HL-60 (cell line): ENCODE measurements around the gene TOX2.

Experiments
- DNase-seq, 2 experiments: peaks; one replicate each; pipeline ENCODE4 v3.0.0-alpha.2; 2010 to 2020; ENCODE audit warnings: low read depth in 1 of 2, low spot score in 1 of 2
- H3K27ac ChIP-seq: fragments of 250-450 bp; sonication (Bioruptor Pico); replicated peaks from 2 replicates; pipeline ENCODE4 v1.5.1; 2020; ENCODE audit warnings: mild to moderate bottlenecking, moderate library complexity
- H3K27me3 ChIP-seq: fragments of 250-450 bp; sonication (Bioruptor Pico); 2 replicates; pipeline ENCODE4 v1.5.1; 2021; ENCODE audit warnings: mild to moderate bottlenecking, moderate library complexity; ENCODE audit not compliant: insufficient read depth, poor library complexity, severe bottlenecking
- H3K4me3 ChIP-seq: replicated peaks from 2 replicates; pipeline ENCODE4 v1.5.1; 2011; ENCODE audit warnings: mild to moderate bottlenecking, control low read depth, low read length; ENCODE audit not compliant: insufficient read depth
- GABPA ChIP-seq: IDR thresholded peaks from 2 replicates; pipeline ENCODE4 v1.6.1; 2012; ENCODE audit warnings: low read depth
- POLR2AphosphoS5 ChIP-seq: IDR thresholded peaks from 2 replicates; pipeline ENCODE4 v1.6.1; 2012; ENCODE audit warnings: low read depth
- SPI1 ChIP-seq: IDR thresholded peaks from 2 replicates; pipeline ENCODE4 v1.6.1; 2012; ENCODE audit warnings: low read depth, mild to moderate bottlenecking, borderline replicate concordance
- TF ChIP-seq, protein P1 (sequence below): IDR thresholded peaks from one replicate; pipeline ENCODE4 v1.5.1; 2011; ENCODE audit warnings: low read length, control low read depth, inconsistent platforms; ENCODE audit not compliant: insufficient read depth
- TF ChIP-seq, protein P2 (sequence below): IDR thresholded peaks from 2 replicates; pipeline ENCODE4 v1.6.1; 2012; ENCODE audit warnings: low read depth; ENCODE audit not compliant: insufficient replicate concordance

TOX2 gene

DNA sequence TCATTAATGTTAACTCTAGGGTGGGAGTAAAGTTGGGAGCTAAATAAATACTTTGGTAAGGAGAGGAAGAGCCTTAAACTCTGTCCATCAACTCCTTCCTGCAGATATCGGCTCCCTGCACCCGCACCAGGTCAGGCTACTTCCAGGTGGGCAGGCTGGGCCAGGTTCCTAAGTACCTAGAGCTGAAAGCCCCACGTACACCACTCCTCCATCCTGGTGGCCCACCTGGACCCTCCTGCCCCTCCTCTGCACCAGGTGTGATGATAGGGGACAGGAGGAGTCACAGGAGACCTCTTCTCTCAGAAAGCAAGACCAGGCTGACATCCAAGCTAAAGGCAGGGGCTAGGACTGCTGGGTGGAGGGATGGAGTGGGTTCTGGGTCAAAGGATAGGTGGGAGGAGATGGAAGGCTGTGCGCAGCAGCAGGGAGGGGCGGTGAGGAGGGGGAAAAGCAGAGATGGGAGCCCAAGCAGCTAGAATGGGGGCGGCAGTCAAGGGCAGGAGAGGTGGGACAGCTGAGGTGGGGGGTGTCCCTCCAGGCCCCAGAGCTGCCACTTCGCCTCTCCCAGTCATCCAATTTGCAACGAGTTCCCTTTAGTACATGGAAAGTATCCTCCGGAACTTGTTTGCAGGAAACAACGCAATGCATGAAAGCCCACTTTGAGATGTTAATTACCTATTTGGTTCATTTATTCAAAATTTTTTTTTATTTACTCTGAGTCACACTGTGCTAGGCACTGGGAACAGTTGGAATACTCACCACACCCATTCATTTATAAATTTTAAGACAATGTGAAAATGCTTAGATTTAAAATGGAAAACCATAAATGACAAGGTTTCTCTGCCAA, 15.2 kb upstream of the TOX2 start:
- DNase-seq: no peak
- H3K4me3 ChIP-seq: no peak overlapping the region
- no peaks in the 10 kb centered on the region for H3K27me3 ChIP-seq
- TF ChIP-seq SPI1: no peak
- H3K27ac ChIP-seq: no peak overlapping the region

DNA sequence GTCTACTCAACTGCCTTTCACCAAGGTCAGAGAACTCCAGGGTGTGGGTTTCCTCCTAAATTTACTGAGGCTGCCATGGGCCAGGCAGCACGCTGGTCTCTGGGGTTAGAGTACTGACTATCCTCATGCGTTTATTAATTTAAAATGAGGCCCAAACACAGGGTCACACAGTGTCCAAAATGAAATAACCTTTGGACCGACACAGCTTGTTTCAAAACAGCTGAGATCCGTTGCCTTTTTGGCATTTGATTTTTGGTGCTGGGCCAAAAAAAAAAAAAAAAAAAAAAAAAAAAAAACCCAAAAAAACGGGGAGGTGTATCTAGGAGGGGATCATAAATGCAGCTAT, 14.6 kb upstream of the TOX2 start:
- no peak for DNase-seq
- Histone ChIP-seq H3K27me3 (no peaks in the 10 kb centered on the region), H3K4me3 (no peak overlapping the region), H3K27ac (no peak overlapping the region)
- no peak for TF ChIP-seq GABPA
- TF ChIP-seq, protein P1, sequence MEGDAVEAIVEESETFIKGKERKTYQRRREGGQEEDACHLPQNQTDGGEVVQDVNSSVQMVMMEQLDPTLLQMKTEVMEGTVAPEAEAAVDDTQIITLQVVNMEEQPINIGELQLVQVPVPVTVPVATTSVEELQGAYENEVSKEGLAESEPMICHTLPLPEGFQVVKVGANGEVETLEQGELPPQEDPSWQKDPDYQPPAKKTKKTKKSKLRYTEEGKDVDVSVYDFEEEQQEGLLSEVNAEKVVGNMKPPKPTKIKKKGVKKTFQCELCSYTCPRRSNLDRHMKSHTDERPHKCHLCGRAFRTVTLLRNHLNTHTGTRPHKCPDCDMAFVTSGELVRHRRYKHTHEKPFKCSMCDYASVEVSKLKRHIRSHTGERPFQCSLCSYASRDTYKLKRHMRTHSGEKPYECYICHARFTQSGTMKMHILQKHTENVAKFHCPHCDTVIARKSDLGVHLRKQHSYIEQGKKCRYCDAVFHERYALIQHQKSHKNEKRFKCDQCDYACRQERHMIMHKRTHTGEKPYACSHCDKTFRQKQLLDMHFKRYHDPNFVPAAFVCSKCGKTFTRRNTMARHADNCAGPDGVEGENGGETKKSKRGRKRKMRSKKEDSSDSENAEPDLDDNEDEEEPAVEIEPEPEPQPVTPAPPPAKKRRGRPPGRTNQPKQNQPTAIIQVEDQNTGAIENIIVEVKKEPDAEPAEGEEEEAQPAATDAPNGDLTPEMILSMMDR: no peak
- no peak for TF ChIP-seq SPI1
- no peak for TF ChIP-seq POLR2AphosphoS5
- TF ChIP-seq, protein P2, sequence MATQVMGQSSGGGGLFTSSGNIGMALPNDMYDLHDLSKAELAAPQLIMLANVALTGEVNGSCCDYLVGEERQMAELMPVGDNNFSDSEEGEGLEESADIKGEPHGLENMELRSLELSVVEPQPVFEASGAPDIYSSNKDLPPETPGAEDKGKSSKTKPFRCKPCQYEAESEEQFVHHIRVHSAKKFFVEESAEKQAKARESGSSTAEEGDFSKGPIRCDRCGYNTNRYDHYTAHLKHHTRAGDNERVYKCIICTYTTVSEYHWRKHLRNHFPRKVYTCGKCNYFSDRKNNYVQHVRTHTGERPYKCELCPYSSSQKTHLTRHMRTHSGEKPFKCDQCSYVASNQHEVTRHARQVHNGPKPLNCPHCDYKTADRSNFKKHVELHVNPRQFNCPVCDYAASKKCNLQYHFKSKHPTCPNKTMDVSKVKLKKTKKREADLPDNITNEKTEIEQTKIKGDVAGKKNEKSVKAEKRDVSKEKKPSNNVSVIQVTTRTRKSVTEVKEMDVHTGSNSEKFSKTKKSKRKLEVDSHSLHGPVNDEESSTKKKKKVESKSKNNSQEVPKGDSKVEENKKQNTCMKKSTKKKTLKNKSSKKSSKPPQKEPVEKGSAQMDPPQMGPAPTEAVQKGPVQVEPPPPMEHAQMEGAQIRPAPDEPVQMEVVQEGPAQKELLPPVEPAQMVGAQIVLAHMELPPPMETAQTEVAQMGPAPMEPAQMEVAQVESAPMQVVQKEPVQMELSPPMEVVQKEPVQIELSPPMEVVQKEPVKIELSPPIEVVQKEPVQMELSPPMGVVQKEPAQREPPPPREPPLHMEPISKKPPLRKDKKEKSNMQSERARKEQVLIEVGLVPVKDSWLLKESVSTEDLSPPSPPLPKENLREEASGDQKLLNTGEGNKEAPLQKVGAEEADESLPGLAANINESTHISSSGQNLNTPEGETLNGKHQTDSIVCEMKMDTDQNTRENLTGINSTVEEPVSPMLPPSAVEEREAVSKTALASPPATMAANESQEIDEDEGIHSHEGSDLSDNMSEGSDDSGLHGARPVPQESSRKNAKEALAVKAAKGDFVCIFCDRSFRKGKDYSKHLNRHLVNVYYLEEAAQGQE: no peak

DNA sequence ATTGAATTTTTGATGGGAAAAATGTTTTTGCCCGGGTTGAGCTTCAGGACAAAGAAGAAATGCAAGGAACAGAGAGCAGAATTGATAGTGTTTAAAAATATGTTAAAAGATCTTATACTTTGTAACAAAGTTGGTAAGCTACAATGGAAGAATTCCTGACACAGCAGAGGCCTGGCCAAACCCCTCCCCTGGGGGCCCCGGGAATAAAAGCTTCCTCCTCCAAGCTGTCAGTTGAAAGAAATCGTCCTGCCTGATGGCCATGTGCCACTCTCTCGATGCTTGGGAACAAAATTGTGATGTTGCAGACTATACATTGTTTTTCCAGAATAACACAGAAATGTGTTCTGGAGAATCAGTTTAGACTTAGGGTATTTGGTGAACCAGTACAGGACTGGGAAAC, 14.2 kb upstream of the TOX2 start:
- Histone ChIP-seq H3K27ac (no peak overlapping the region), H3K27me3 (no peaks in the 10 kb centered on the region), H3K4me3 (no peak overlapping the region)
- TF ChIP-seq, protein P1: no peak
- TF ChIP-seq, protein P2: no peak
- no peak for TF ChIP-seq GABPA
- TF ChIP-seq SPI1: no peak
- TF ChIP-seq POLR2AphosphoS5: no peak
- no peak for DNase-seq

DNA sequence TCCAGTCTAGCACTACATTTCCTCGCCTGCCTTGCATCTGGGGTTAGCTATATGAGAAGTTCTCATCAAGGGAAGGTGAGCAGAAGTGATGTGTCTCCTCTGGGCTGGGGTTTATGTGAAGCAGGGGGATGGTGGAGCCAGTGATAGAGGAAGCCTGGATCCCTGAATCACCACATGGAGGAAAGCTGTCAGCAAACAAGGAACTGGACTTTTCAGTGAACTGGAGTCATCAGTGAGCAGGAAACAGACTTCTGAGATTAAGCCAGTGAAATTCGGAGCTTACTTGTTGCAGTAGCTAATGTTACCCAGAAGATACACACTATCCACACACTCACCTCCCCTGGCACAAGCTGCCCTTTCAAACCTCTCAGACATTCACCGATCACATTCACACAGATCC, 13.4 kb upstream of the TOX2 start:
- H3K27ac ChIP-seq: no peak overlapping the region
- no peak overlapping the region for H3K4me3 ChIP-seq
- H3K27me3 ChIP-seq: no peaks in the 10 kb centered on the region
- DNase-seq: no peak
- TF ChIP-seq POLR2AphosphoS5: no peak
